Vagina (tissue), 2 donors: Measurements from ENCODE around the gene APOBEC3B.

Experiments
- POLR2A ChIP-seq, 2 donors: fragments of 450-650 bp; IDR thresholded peaks; one replicate each; pipeline ENCODE4 v1.6.1; 2017; ENCODE audit warnings: antibody characterized with exemption in 2 of 2, mild to moderate bottlenecking in 2 of 2, moderate library complexity in 2 of 2
- TF ChIP-seq, protein P1 (sequence below), 3 experiments: fragments of 450-650 bp in 2 of 3; fragments of 200-600 bp in 1 of 3; sonication (generic) in 1 of 3; IDR thresholded peaks; one replicate each; pipeline ENCODE4 v1.5.1; 2017 to 2019; ENCODE audit warnings: antibody characterized with exemption in 3 of 3, mild to moderate bottlenecking in 2 of 3, moderate library complexity in 2 of 3

DNA sequence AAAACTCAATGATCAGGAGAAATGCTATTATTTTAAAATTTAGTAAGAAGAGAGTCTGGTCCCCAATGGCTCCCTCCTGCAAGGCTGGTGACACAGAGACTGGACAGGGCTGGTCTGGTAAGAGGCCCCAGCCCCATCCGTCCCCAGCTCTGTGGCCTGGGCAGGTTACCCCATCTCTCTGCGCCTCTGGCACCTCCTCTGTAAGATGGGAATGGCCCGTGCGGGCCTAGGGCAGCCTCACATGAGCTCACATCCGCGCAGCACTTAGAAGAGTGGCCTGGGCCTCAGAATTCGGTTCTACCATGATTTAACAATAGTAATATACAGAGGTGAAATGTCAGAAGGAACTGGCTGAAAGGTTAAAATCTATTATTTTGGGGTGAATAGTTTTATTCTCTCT is 59.8 kb downstream of the APOBEC3B start:
- TF ChIP-seq, protein P1, sequence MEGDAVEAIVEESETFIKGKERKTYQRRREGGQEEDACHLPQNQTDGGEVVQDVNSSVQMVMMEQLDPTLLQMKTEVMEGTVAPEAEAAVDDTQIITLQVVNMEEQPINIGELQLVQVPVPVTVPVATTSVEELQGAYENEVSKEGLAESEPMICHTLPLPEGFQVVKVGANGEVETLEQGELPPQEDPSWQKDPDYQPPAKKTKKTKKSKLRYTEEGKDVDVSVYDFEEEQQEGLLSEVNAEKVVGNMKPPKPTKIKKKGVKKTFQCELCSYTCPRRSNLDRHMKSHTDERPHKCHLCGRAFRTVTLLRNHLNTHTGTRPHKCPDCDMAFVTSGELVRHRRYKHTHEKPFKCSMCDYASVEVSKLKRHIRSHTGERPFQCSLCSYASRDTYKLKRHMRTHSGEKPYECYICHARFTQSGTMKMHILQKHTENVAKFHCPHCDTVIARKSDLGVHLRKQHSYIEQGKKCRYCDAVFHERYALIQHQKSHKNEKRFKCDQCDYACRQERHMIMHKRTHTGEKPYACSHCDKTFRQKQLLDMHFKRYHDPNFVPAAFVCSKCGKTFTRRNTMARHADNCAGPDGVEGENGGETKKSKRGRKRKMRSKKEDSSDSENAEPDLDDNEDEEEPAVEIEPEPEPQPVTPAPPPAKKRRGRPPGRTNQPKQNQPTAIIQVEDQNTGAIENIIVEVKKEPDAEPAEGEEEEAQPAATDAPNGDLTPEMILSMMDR (IDR thresholded peaks at IDR 0.05), result no peak
- TF ChIP-seq POLR2A (IDR thresholded peaks at IDR 0.05), result no peak
